ENCODE results near the gene ZNF467.
A peak's percentile ranks its signal among the peaks of the same experiment; 100 is the strongest.

ZNF467 gene

GRCh38 chr7:149731207-149731955 is 42.0 kb downstream of the ZNF467 start:
- Mint-ChIP-seq H3K4me1 (peaks cover 9 to 19% of the 10 kb centered on the region in 2 donors), H3K4me3 (no peak overlapping the region), H3K27me3 (no peaks in the 10 kb centered on the region), H3K27ac (peak overlapping the region; percentile 42), H3K36me3 (peaks cover 21 to 25% of the 10 kb centered on the region in 2 donors), H3K9me3 (no peaks in the 10 kb centered on the region)
- DNase-seq, result no peak
- ATAC-seq (replicated peaks), result no peak

GRCh38 chr7:149729983-149730801 is 43.2 kb downstream of the ZNF467 start:
- Mint-ChIP-seq H3K4me1 (peaks cover 9 to 13% of the 10 kb centered on the region in 2 donors), H3K9me3 (no peaks in the 10 kb centered on the region), H3K36me3 (peaks cover 29 to 32% of the 10 kb centered on the region in 2 donors), H3K27me3 (no peaks in the 10 kb centered on the region), H3K4me3 (no peak overlapping the region), H3K27ac (no peak overlapping the region)
- no peak for ATAC-seq (replicated peaks)
- no peak for DNase-seq

GRCh38 chr7:149729586-149729982 is 43.8 kb downstream of the ZNF467 start:
- Mint-ChIP-seq H3K27ac (no peak overlapping the region), H3K9me3 (no peaks in the 10 kb centered on the region)

GRCh38 chr7:149728491-149729375 is 44.7 kb downstream of the ZNF467 start:
- ATAC-seq (replicated peaks), result no peak
- no peak overlapping the region for H3K27ac Mint-ChIP-seq

More at GRCh38 chr7:149729586-149729982, 43.8 kb downstream of the ZNF467 start:
- Mint-ChIP-seq H3K4me1 (peaks cover 5 to 7% of the 10 kb centered on the region in 2 donors), H3K27me3 (no peaks in the 10 kb centered on the region), H3K36me3 (peaks cover 29 to 32% of the 10 kb centered on the region in 2 donors), H3K4me3 (no peak overlapping the region)
- no peak for DNase-seq
- ATAC-seq (replicated peaks), result no peak

GRCh38 chr7:149727899-149728476 is 45.4 kb downstream of the ZNF467 start:
- no peaks in the 10 kb centered on the region for H3K9me3 Mint-ChIP-seq
- no peak overlapping the region for H3K4me3 Mint-ChIP-seq
- no peaks in the 10 kb centered on the region for H3K4me1 Mint-ChIP-seq
- DNase-seq (no peak), ATAC-seq (replicated peaks) (no peak)
- peaks cover 34 to 35% of the 10 kb centered on the region in 2 donors for H3K36me3 Mint-ChIP-seq
- peak overlapping the region; percentile 32 for H3K27ac Mint-ChIP-seq
- H3K27me3 Mint-ChIP-seq, result no peaks in the 10 kb centered on the region

More at GRCh38 chr7:149728491-149729375, 44.7 kb downstream of the ZNF467 start:
- no peak overlapping the region for H3K4me3 Mint-ChIP-seq
- H3K36me3 Mint-ChIP-seq, result peaks cover 29 to 31% of the 10 kb centered on the region in 2 donors
- no peaks in the 10 kb centered on the region for H3K9me3 Mint-ChIP-seq
- DNase-seq, result no peak
- no peaks in the 10 kb centered on the region for H3K4me1 Mint-ChIP-seq
- no peaks in the 10 kb centered on the region for H3K27me3 Mint-ChIP-seq

- no peak overlapping the region for H3K4me3 Mint-ChIP-seq
- DNase-seq (no peak), ATAC-seq (replicated peaks) (no peak)
- no peaks in the 10 kb centered on the region for H3K9me3 Mint-ChIP-seq
- H3K27ac Mint-ChIP-seq, result peak overlapping the region; percentile 32
- no peaks in the 10 kb centered on the region for H3K4me1 Mint-ChIP-seq
- H3K36me3 Mint-ChIP-seq, result peaks cover 35 to 40% of the 10 kb centered on the region in 2 donors
- H3K27me3 Mint-ChIP-seq, result no peaks in the 10 kb centered on the region
These were observed 46.1 kb downstream of the ZNF467 start for GRCh38 chr7:149727053-149727898.

GRCh38 chr7:149725916-149726315 is 47.5 kb downstream of the ZNF467 start:
- DNase-seq (no peak), ATAC-seq (replicated peaks) (no peak)
- Mint-ChIP-seq H3K4me3 (no peak overlapping the region), H3K4me1 (no peaks in the 10 kb centered on the region), H3K9me3 (no peaks in the 10 kb centered on the region), H3K27me3 (no peaks in the 10 kb centered on the region), H3K27ac (no peak overlapping the region), H3K36me3 (peaks cover 34 to 42% of the 10 kb centered on the region in 2 donors)

- Mint-ChIP-seq H3K27me3 (no peaks in the 10 kb centered on the region), H3K9me3 (no peaks in the 10 kb centered on the region), H3K27ac (no peak overlapping the region), H3K36me3 (peaks cover 39 to 43% of the 10 kb centered on the region in 2 donors), H3K4me1 (peaks cover 0 to 3% of the 10 kb centered on the region in 2 donors), H3K4me3 (no peak overlapping the region)
- DNase-seq (no peak), ATAC-seq (replicated peaks) (no peak)
These were observed 48.0 kb downstream of the ZNF467 start for GRCh38 chr7:149725426-149725821.

GRCh38 chr7:149724661-149725425 is 48.5 kb downstream of the ZNF467 start:
- Mint-ChIP-seq H3K27me3 (no peaks in the 10 kb centered on the region), H3K36me3 (peaks cover 42 to 47% of the 10 kb centered on the region in 2 donors), H3K4me1 (peaks cover 5 to 8% of the 10 kb centered on the region in 2 donors), H3K27ac (no peak overlapping the region), H3K4me3 (no peak overlapping the region), H3K9me3 (no peaks in the 10 kb centered on the region)
- no peak for ATAC-seq (replicated peaks)
- no peak for DNase-seq

GRCh38 chr7:149723795-149724495 is 49.4 kb downstream of the ZNF467 start:
- peaks cover 9 to 10% of the 10 kb centered on the region in 2 donors for H3K4me1 Mint-ChIP-seq
- H3K36me3 Mint-ChIP-seq, result peaks cover 46 to 48% of the 10 kb centered on the region in 2 donors
- ATAC-seq (replicated peaks) (no peak), DNase-seq (no peak)
- no peak overlapping the region for H3K27ac Mint-ChIP-seq
- H3K27me3 Mint-ChIP-seq, result no peaks in the 10 kb centered on the region
- no peaks in the 10 kb centered on the region for H3K9me3 Mint-ChIP-seq
- H3K4me3 Mint-ChIP-seq, result no peak overlapping the region

GRCh38 chr7:149723082-149723767 is 50.2 kb downstream of the ZNF467 start:
- no peak overlapping the region for H3K4me3 Mint-ChIP-seq
- ATAC-seq (replicated peaks), result no peak
- no peaks in the 10 kb centered on the region for H3K9me3 Mint-ChIP-seq
- no peaks in the 10 kb centered on the region for H3K27me3 Mint-ChIP-seq
- peaks cover 9 to 10% of the 10 kb centered on the region in 2 donors for H3K4me1 Mint-ChIP-seq
- peaks cover 46% of the 10 kb centered on the region in 2 donors for H3K36me3 Mint-ChIP-seq
- no peak overlapping the region for H3K27ac Mint-ChIP-seq
- no peak for DNase-seq
